Lower leg skin (tissue), 4 donors: Measurements from ENCODE around the gene TP73. TPM values are rescaled to one million over a fixed set of nuclear protein-coding genes. Genes with fewer than 3 reads are reported as not detected.
"Not testable (repeated sequence)": the region's sequence is repeated elsewhere in the genome, so short reads cannot be mapped to it uniquely, and the experiment has no call there.

Experiments used
- DNase-seq, 2 donors: peaks; one replicate each; pipeline ENCODE4 v3.0.0-alpha.2; 2019; ENCODE audit warnings: low spot score in 2 of 2
- H3K4me3 ChIP-seq: fragments of 200-600 bp; sonication (generic); 2 replicates; pipeline ENCODE4 v1.5.1; 2017; ENCODE audit warnings: mild to moderate bottlenecking, low read depth; ENCODE audit not compliant: poor library complexity, severe bottlenecking
- CTCF ChIP-seq, 3 donors: fragments of 450-650 bp; IDR thresholded peaks; one replicate each; pipeline ENCODE4 v1.5.1; 2016; ENCODE audit warnings: antibody characterized with exemption in 3 of 3, mild to moderate bottlenecking in 3 of 3, moderate library complexity in 2 of 3
- POLR2A ChIP-seq, 2 donors: fragments of 450-650 bp; IDR thresholded peaks; one replicate each; pipeline ENCODE4 v1.6.1; 2016 to 2017; ENCODE audit warnings: antibody characterized with exemption in 2 of 2, mild to moderate bottlenecking in 1 of 2, moderate library complexity in 1 of 2
- whole genome bisulfite sequencing, 2 donors: methylation state at CpG; one replicate each; pipeline ENCODE4 v1.1.5; 2018; 5-methylcytosine and 5-hydroxymethylcytosine counted together
- intact Hi-C: fragments of 100-400 bp; cut with DNase I; formaldehyde crosslinking; loops from one replicate; pipeline ENCODE4 v1.15.0; 2023; ENCODE audit warnings: low total_unique reads
- total RNA-seq, 4 donors: library from RNA; depleted of rRNA; stranded (reverse); fragments of >200 nt; gene quantifications; one replicate each; pipeline ENCODE4 v1.1.0, GENCODE V29; 2016

The TP73 gene
- total RNA-seq, 4 donors from 2014 or later: 5.8 to 23.6 (median 11.0) TPM

GRCh38 chr1:3621151-3621671 is 31.1 kb upstream of the TP73 start:
- 16 to 18% methylated on average over 15 of the region's 15 CpGs for whole genome bisulfite sequencing, 2 donors
- not testable (repeated sequence) for H3K4me3 ChIP-seq, DNase-seq
- intact Hi-C loops: loop anchor here (5.0 kb wide), 1 partner anchor 176 kb away; the partner anchor contains the start of gene LRRC47
- TF ChIP-seq CTCF (IDR thresholded peaks at IDR 0.05): peak in 1 of 3 donors; percentile 43

GRCh38 chr1:3622102-3622501 is 30.2 kb upstream of the TP73 start:
- H3K4me3 ChIP-seq, DNase-seq: not testable (repeated sequence)
- intact Hi-C loops: loop anchor here (5.0 kb wide), 1 partner anchor 175 kb away; the partner anchor contains the start of gene LRRC47
- 80 to 86% methylated on average over 9 of the region's 9 CpGs for WGBS, 2 donors

- TF ChIP-seq CTCF (IDR thresholded peaks at IDR 0.05) (no peak), POLR2A (IDR thresholded peaks at IDR 0.05) (no peak)
- WGBS, 2 donors: 23 to 25% methylated on average over 23 of the region's 23 CpGs
- intact Hi-C loops: loop anchor here (5.0 kb wide), 1 partner anchor 174 kb away; the partner anchor contains the start of gene LRRC47
- no peak for DNase-seq
- peak overlapping the region; percentile 91 for H3K4me3 ChIP-seq
Measured at GRCh38 chr1:3623441-3624199, 28.7 kb upstream of the TP73 start.

GRCh38 chr1:3624200-3625136 is 27.8 kb upstream of the TP73 start, which contains the start of gene TPRG1L:
TSS of gene TPRG1L (plus strand) at chr1:3625015. CDS start at chr1:3625073, 58 bp downstream.
- TF ChIP-seq POLR2A (IDR thresholded peaks at IDR 0.05) (no peak), CTCF (IDR thresholded peaks at IDR 0.05) (no peak)
- WGBS, 2 donors: 0% methylated on average over 63 to 65 of the region's 108 CpGs
- intact Hi-C loops: loop anchor here (5.0 kb wide), 1 partner anchor 173 kb away; the partner anchor contains the start of gene LRRC47
- DNase-seq: peak; percentile 97 to 100
- H3K4me3 ChIP-seq: peak within 1 kb of the TSS; percentile 91

GRCh38 chr1:3625151-3625907 is 27.0 kb upstream of the TP73 start:
- WGBS, 2 donors: 4 to 6% methylated on average over 38 to 45 of the region's 71 CpGs
- peak overlapping the region; percentile 68 for H3K4me3 ChIP-seq
- intact Hi-C loops: no loop called here
- TF ChIP-seq POLR2A (IDR thresholded peaks at IDR 0.05) (no peak), CTCF (IDR thresholded peaks at IDR 0.05) (no peak)
- DNase-seq: no peak
